Esophagus (tissue), 2 donors: ENCODE measurements around the gene COL5A1. TPM values are rescaled to one million over a fixed set of nuclear protein-coding genes. Genes with fewer than 3 reads are reported as not detected.

Source experiments
- H3K27ac ChIP-seq, 2 donors: one replicate each; pipeline ENCODE4 v1.5.1; 2013; ENCODE audit warnings: low read depth in 2 of 2, mild to moderate bottlenecking in 2 of 2, inconsistent platforms in 1 of 2, low read length in 1 of 2, moderate library complexity in 1 of 2
- H3K27me3 ChIP-seq, 2 donors: one replicate each; pipeline ENCODE4 v1.6.1; 2013; ENCODE audit warnings: low read length in 2 of 2, control low read depth in 1 of 2, mild to moderate bottlenecking in 1 of 2; ENCODE audit not compliant: insufficient read depth in 2 of 2, control insufficient read depth in 1 of 2
- H3K36me3 ChIP-seq, 2 donors: one replicate each; pipeline ENCODE4 v1.6.1; 2013; ENCODE audit warnings: low read length in 1 of 2; ENCODE audit not compliant: control insufficient read depth in 2 of 2, insufficient read depth in 2 of 2
- H3K4me1 ChIP-seq, 2 donors: one replicate each; pipeline ENCODE4 v1.6.1; 2013; ENCODE audit warnings: low read length in 1 of 2; ENCODE audit not compliant: control insufficient read depth in 2 of 2, insufficient read depth in 2 of 2
- H3K4me3 ChIP-seq, 2 donors: one replicate each; pipeline ENCODE4 v1.5.1; 2013; ENCODE audit warnings: low read length in 2 of 2, mild to moderate bottlenecking in 2 of 2, low read depth in 1 of 2, moderate library complexity in 1 of 2
- H3K9me3 ChIP-seq, 2 donors: one replicate each; pipeline ENCODE4 v1.6.1; 2013; ENCODE audit warnings: mild to moderate bottlenecking in 2 of 2, low read depth in 1 of 2, low read length in 1 of 2, moderate library complexity in 1 of 2; ENCODE audit not compliant: control insufficient read depth in 2 of 2, insufficient read depth in 1 of 2
- WGBS, 2 donors: extraction: QIAGEN DNeasy Blood & Tissue Kit; methylation state at CpG; one replicate each; pipeline ENCODE4 v1.1.7; 2013; 5-methylcytosine and 5-hydroxymethylcytosine counted together
- polyA plus RNA-seq, 2 donors: library from polyadenylated mRNA; stranded (reverse); fragments of 200-250 nt; gene quantifications; one replicate each; pipeline ENCODE4 v1.2.3, GENCODE V29; 2013
- donor health status: healthy with polysubstance abuse.
- donor health status: Bipolar disorder and iron deficiency.

Gene COL5A1
- polyA plus RNA-seq, 2 donors, result 3.5 to 7.6 TPM

DNA sequence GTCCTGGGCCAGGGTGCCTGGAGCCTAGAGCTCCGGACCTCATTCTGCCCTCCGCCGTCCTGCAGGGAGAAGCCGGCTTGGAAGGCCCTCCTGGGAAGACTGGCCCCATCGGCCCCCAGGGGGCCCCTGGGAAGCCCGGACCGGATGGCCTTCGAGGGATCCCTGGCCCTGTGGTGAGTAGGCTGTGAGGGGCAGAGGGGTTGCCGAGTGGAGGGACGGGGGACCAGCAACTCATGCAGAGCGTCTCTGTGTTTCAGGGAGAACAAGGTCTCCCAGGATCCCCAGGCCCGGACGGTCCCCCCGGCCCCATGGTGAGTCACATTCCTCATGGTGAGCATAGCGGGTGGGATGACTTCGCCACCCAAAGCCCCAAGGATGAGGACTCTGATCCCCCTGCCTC is 177.0 kb downstream of the COL5A1 start:
- peaks cover 0 to 25% of the 10 kb centered on the region in 2 donors for H3K36me3 ChIP-seq

DNA sequence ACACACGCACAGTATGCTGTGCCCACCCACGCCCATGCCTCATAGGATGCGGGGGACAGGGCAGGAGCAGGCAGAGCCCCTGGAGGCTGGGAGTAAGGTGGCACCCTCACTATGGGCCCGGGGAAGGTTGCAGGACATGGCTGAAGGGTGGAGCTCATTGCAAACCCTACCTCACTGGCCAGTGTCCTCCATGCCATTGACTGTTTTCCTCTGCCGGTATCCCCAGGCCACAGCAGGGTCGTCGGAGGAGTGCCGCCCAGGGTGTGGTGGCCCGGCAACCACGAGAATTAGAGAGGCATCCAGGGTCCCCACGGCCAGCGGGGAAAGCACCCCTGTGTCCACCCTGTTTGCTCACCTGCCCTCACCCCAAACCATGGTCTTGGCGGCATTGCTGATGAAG is 179.3 kb downstream of the COL5A1 start:
- Histone ChIP-seq H3K36me3 (peaks cover 0 to 25% of the 10 kb centered on the region in 2 donors), H3K4me1 (no peaks in the 10 kb centered on the region), H3K27me3 (no peaks in the 10 kb centered on the region), H3K9me3 (no peaks in the 10 kb centered on the region), H3K4me3 (no peak overlapping the region), H3K27ac (no peak overlapping the region)
- 89 to 90% methylated on average over 13 of the region's 13 CpGs for WGBS, 2 donors

More for the DNA sequence above, 177.0 kb downstream of the COL5A1 start:
- no peak overlapping the region for H3K4me3 ChIP-seq
- no peak overlapping the region for H3K27ac ChIP-seq
- 87 to 94% methylated on average over 16 of the region's 16 CpGs for WGBS, 2 donors
- H3K4me1 ChIP-seq, result no peaks in the 10 kb centered on the region
- H3K9me3 ChIP-seq, result no peaks in the 10 kb centered on the region
- H3K27me3 ChIP-seq, result no peaks in the 10 kb centered on the region

DNA sequence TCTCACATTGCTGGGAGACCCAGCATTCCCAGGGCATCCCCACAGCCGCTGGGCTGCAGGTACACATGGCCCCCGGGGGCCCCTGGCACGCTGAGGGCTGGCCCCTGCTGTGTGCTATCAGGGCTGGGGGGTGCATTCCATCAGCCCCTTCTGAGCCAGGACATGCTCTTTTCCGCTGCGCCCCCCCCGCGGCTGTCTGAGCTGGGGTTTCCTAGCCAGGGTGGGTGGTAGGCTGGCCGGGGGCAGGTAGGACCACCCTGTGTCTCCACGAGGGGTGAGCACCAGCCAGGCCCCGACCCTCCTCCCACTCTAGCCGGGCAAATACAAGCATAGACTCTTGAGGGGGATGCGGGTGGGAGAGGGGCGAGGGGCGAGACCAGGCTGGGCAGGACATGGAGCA is 180.9 kb downstream of the COL5A1 start:
- Histone ChIP-seq H3K36me3 (peaks cover 0 to 18% of the 10 kb centered on the region in 2 donors), H3K27me3 (no peaks in the 10 kb centered on the region), H3K27ac (no peak overlapping the region), H3K4me1 (peaks cover 0 to 11% of the 10 kb centered on the region in 2 donors), H3K9me3 (no peaks in the 10 kb centered on the region), H3K4me3 (no peak overlapping the region)
- WGBS, 2 donors, result 82 to 83% methylated on average over 13 to 14 of the region's 14 CpGs

DNA sequence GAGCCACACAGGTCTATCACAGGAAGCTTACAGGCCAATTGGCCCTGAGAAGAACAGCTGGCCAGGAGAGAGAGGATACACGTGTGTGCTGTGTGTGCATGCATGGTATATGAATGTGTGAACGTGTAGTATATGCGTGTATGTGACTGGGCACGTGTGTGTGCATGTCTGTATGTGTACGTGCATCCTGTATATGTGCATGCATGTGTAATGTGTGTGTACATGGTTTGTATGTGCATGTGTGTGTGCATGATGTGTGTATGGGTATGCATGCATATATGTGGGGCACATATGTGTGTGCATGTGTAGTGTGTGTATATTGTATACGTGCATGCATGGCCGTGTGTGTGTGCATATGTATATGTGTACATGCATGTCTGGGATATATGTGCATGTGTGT is 182.0 kb downstream of the COL5A1 start:
- Histone ChIP-seq H3K4me1 (peaks cover 0 to 11% of the 10 kb centered on the region in 2 donors), H3K27ac (no peak overlapping the region), H3K4me3 (no peak overlapping the region), H3K36me3 (peaks cover 0 to 18% of the 10 kb centered on the region in 2 donors), H3K27me3 (no peaks in the 10 kb centered on the region), H3K9me3 (no peaks in the 10 kb centered on the region)
- WGBS, 2 donors, result 89% methylated on average over 7 of the region's 7 CpGs

DNA sequence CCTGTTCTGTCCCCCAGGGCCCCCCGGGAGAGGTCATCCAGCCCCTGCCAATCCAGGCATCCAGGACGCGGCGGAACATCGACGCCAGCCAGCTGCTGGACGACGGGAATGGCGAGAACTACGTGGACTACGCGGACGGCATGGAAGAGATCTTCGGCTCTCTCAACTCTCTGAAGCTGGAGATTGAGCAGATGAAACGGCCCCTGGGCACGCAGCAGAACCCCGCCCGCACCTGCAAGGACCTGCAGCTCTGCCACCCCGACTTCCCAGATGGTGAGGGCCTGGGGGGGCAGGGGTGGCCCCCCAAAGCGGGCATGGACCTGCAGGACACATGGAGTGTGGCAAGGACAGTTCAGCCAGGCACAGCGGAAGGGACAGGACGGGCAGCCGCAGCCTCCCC is 183.0 kb downstream of the COL5A1 start:
- Histone ChIP-seq H3K4me3 (no peak overlapping the region), H3K9me3 (no peaks in the 10 kb centered on the region), H3K4me1 (peaks cover 0 to 11% of the 10 kb centered on the region in 2 donors), H3K27ac (no peak overlapping the region), H3K36me3 (peaks cover 0 to 21% of the 10 kb centered on the region in 2 donors), H3K27me3 (no peaks in the 10 kb centered on the region)
- WGBS, 2 donors, result 88 to 91% methylated on average over 23 of the region's 23 CpGs

DNA sequence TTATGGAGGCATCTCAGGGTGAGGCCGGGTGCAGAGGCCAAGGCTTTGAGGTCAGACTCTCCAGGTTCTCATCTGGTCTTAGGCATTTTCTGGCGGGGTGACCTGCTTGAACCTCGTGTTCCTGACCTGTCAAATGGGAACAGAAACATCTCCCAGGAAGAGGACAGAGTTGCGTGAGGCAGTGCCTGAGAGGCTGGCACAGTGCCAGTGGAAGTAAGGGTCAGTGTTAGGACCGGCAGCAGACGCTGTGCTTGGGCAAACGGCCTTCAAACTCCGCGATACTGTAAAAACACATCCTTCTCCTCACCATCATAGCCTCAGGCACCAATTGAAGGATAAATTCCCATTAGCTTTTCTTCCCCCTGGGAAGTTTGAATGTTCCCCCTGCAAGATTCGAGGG is 183.4 kb downstream of the COL5A1 start:
- H3K4me3 ChIP-seq, result no peak overlapping the region
- H3K27me3 ChIP-seq, result no peaks in the 10 kb centered on the region
- 65% methylated on average over 10 of the region's 10 CpGs for WGBS, 2 donors
- H3K27ac ChIP-seq, result no peak overlapping the region
- peaks cover 0 to 11% of the 10 kb centered on the region in 2 donors for H3K4me1 ChIP-seq
- peaks cover 0 to 21% of the 10 kb centered on the region in 2 donors for H3K36me3 ChIP-seq
- no peaks in the 10 kb centered on the region for H3K9me3 ChIP-seq

DNA sequence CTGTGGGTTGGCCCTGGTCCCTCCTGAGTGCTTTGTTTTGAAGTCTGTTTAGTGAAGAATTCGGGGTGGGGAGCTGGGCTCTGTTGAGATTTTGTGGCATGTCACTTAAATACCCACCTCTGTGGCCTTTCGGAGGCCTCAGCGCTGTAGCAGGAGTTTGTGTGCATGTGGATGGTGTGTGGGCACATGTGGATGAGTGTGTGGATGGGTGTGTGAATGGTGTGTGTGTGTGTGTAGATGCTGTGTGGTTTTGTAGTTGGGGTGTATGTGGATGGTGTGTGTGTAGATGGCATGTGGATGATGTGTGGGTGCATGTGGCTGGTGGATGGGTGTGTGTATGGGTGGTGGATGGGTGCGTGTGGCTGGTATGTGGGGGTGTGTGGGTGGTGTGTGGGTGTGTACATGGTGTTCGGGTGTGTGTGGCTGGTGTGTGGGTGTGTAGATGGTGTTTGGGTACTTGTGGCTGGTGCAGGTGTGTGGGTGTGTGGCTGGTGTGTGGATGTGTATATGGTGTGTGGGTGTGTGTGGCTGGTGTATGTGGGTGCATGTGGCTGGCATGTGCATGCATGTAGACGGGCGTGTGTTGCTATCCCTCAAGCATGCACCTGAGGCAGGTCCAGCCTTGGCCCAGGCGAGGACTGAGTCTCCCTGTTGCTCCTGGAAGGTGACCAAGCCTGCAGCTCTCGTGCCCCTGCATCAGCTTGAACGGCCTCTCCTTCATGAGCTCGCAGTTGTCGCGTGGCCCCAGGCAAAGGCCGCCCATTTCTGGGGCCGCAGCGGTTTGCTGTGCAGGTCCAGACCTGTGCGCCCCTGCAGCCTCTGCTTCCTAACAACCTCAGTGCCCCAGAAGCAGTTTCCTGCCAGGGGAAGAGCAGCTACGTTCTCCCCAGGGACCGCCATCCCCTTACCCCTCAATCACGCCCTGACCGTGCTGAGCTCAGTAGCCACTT is 185.0 kb downstream of the COL5A1 start:
- WGBS, 2 donors, result 56 to 69% methylated on average over 21 of the region's 21 CpGs

DNA sequence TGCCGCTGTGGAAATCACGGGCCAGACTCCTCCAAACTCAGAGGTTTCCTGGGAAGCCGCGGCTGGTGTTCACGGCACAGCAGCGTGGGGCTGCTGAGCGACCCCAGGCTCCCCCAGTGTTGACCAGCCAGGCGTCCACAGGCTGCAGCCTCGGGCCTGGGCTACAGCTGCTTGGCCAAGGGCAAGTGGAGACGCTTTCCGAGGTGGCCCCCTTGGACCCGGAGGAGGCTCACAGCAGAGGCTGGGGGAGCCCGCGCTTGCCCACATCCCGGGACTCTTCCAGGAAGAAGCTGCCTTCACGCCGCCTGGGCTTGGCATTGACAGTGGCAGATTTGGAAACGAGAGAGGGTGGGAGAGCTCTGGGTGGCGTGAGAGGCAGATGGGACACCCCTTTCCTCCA is 186.0 kb downstream of the COL5A1 start:
- H3K9me3 ChIP-seq, result no peaks in the 10 kb centered on the region
- H3K27ac ChIP-seq, result no peak overlapping the region
- no peak overlapping the region for H3K4me3 ChIP-seq
- peaks cover 0 to 9% of the 10 kb centered on the region in 2 donors for H3K36me3 ChIP-seq
- 86 to 88% methylated on average over 19 of the region's 19 CpGs for WGBS, 2 donors
- peaks cover 0 to 11% of the 10 kb centered on the region in 2 donors for H3K4me1 ChIP-seq
- H3K27me3 ChIP-seq, result no peaks in the 10 kb centered on the region

More for the DNA sequence above, 185.0 kb downstream of the COL5A1 start:
- Histone ChIP-seq H3K27ac (no peak overlapping the region), H3K27me3 (no peaks in the 10 kb centered on the region), H3K36me3 (peaks cover 0 to 12% of the 10 kb centered on the region in 2 donors), H3K4me1 (peaks cover 0 to 11% of the 10 kb centered on the region in 2 donors), H3K4me3 (no peak overlapping the region), H3K9me3 (no peaks in the 10 kb centered on the region)

DNA sequence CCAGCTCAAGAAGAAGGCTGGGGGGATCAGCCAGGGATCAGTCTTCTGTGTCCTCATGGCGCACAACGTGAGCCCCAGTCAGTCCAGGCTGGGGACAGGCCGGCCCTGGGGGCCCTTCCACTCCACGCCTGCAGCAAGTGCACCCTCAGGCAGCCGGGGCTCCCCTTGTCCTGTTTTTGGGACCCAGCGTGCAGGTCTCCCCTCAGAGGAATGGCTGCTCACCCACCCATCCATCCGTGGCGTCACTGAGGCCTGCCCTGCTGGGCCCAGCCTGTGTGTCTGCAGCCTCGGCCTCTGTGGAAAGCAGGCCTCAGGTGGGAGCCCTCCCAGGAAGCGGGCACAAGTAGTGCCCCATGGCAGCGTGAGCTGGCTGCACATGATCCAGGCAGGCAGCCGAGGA is 186.4 kb downstream of the COL5A1 start:
- H3K4me1 ChIP-seq, result peaks cover 0 to 11% of the 10 kb centered on the region in 2 donors
- H3K4me3 ChIP-seq, result no peak overlapping the region
- H3K9me3 ChIP-seq, result no peaks in the 10 kb centered on the region
- no peaks in the 10 kb centered on the region for H3K27me3 ChIP-seq
- H3K27ac ChIP-seq, result no peak overlapping the region
- WGBS, 2 donors, result 87 to 94% methylated on average over 12 of the region's 12 CpGs
- H3K36me3 ChIP-seq, result peaks cover 0 to 9% of the 10 kb centered on the region in 2 donors
